Suprapubic skin (tissue), 4 donors: Measurements from ENCODE around the gene C9orf85. TPM values are rescaled to one million over a fixed set of nuclear protein-coding genes. Genes with fewer than 3 reads are reported as not detected.
"Not testable (repeated sequence)": the region's sequence is repeated elsewhere in the genome, so short reads cannot be mapped to it uniquely, and the experiment has no call there.

ENCODE experiments used
- DNase-seq, 2 donors: peaks; one replicate each; pipeline ENCODE4 v3.0.0-alpha.2; 2019; ENCODE audit warnings: low spot score in 2 of 2
- H3K27ac ChIP-seq: fragments of 200-600 bp; sonication (generic); one replicate; pipeline ENCODE4 v1.5.1; 2019
- H3K27me3 ChIP-seq: fragments of 200-600 bp; sonication (generic); one replicate; pipeline ENCODE4 v1.5.1; 2019
- H3K36me3 ChIP-seq: fragments of 200-600 bp; sonication (generic); one replicate; pipeline ENCODE4 v1.5.1; 2019
- H3K4me1 ChIP-seq: fragments of 200-600 bp; sonication (generic); one replicate; pipeline ENCODE4 v1.5.1; 2019
- H3K4me3 ChIP-seq: fragments of 200-600 bp; sonication (generic); one replicate; pipeline ENCODE4 v1.5.1; 2019; ENCODE audit warnings: mild to moderate bottlenecking
- H3K9me3 ChIP-seq: fragments of 200-600 bp; sonication (generic); one replicate; pipeline ENCODE4 v1.5.1; 2019
- EP300 ChIP-seq: sonication (generic); formaldehyde crosslinking; IDR thresholded peaks from one replicate; pipeline ENCODE4 v1.6.1; 2017; ENCODE audit warnings: antibody characterized with exemption
- POLR2A ChIP-seq, 2 donors: fragments of 450-650 bp; IDR thresholded peaks; one replicate each; pipeline ENCODE4 v1.6.1; 2017; ENCODE audit warnings: antibody characterized with exemption in 2 of 2, mild to moderate bottlenecking in 2 of 2, moderate library complexity in 2 of 2
- POLR2AphosphoS5 ChIP-seq, 3 donors: sonication (generic); formaldehyde crosslinking; IDR thresholded peaks; one replicate each; pipeline ENCODE4 v1.6.1; 2017; ENCODE audit warnings: antibody characterized with exemption in 3 of 3
- WGBS: methylation state at CpG from one replicate; pipeline ENCODE4 v1.1.5; 2018; 5-methylcytosine and 5-hydroxymethylcytosine counted together
- total RNA-seq, 4 donors: library from RNA; depleted of rRNA; stranded (reverse); fragments of >200 nt; gene quantifications; one replicate each; pipeline ENCODE4 v1.1.0, GENCODE V29; 2016
- TF ChIP-seq, protein P1 (sequence below), 2 donors: fragments of 200-600 bp in 1 of 2; fragments of 450-650 bp in 1 of 2; sonication (generic) in 1 of 2; IDR thresholded peaks; one replicate each; pipeline ENCODE4 v1.5.1; 2016 to 2019; ENCODE audit warnings: antibody characterized with exemption in 2 of 2, mild to moderate bottlenecking in 1 of 2, moderate library complexity in 1 of 2

Gene C9orf85
- total RNA-seq, 4 donors from 2014 or later: 13.1 to 18.9 (median 16.4) TPM

DNA sequence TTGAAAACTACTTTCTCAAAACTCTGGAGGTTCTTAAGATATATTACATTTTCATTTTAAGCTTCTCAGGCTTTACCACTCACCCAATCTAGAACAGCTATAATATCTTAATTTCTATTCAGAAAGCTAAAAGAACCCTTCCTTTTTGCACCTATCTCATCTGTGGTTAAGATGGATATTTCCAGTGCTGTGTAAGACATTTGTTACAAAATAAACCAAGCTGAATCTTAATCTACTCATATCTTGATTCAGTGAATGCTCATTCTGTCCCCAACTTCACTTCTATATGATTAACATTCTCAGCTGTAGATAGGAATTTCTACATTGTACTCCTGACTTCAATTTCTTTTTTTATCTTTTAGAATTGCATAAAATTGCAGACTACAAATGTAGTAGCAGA, 15.5 kb upstream of the C9orf85 start:
- TF ChIP-seq, protein P1, sequence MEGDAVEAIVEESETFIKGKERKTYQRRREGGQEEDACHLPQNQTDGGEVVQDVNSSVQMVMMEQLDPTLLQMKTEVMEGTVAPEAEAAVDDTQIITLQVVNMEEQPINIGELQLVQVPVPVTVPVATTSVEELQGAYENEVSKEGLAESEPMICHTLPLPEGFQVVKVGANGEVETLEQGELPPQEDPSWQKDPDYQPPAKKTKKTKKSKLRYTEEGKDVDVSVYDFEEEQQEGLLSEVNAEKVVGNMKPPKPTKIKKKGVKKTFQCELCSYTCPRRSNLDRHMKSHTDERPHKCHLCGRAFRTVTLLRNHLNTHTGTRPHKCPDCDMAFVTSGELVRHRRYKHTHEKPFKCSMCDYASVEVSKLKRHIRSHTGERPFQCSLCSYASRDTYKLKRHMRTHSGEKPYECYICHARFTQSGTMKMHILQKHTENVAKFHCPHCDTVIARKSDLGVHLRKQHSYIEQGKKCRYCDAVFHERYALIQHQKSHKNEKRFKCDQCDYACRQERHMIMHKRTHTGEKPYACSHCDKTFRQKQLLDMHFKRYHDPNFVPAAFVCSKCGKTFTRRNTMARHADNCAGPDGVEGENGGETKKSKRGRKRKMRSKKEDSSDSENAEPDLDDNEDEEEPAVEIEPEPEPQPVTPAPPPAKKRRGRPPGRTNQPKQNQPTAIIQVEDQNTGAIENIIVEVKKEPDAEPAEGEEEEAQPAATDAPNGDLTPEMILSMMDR (IDR thresholded peaks at IDR 0.05): no peak
- TF ChIP-seq POLR2AphosphoS5 (IDR thresholded peaks at IDR 0.05) (no peak), POLR2A (IDR thresholded peaks at IDR 0.05) (no peak), EP300 (no peak)
- Histone ChIP-seq H3K27ac (no peak overlapping the region), H3K4me3 (no peak overlapping the region), H3K9me3 (no peaks in the 10 kb centered on the region), H3K36me3 (no peaks in the 10 kb centered on the region), H3K27me3 (no peaks in the 10 kb centered on the region), H3K4me1 (peaks cover 27% of the 10 kb centered on the region)
- DNase-seq: no peak

DNA sequence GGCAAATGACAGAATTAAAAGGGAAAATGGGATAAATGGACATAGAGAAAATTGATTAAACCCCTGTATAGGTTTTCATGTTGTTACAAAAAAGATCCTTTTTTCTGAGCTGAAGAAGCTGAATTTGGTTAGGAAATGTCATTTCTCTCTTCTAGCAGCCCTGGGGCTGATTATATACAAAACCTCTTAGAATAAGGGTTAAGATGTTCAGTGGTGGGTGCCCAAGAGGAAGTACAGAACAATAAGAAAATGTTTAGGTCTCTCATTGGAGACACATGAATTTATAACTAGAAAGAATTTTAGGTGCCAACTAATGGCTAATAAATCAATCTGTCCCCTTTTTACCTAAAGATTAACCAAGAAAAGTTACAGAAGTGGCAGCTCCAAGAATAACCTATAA, 14.7 kb upstream of the C9orf85 start:
- no peaks in the 10 kb centered on the region for H3K27me3 ChIP-seq
- H3K36me3 ChIP-seq: no peaks in the 10 kb centered on the region
- TF ChIP-seq, protein P1 (IDR thresholded peaks at IDR 0.05): no peak
- TF ChIP-seq POLR2A (IDR thresholded peaks at IDR 0.05): no peak
- no peak for TF ChIP-seq POLR2AphosphoS5 (IDR thresholded peaks at IDR 0.05)
- no peak for TF ChIP-seq EP300
- no peak for DNase-seq
- H3K27ac ChIP-seq: no peak overlapping the region
- H3K4me1 ChIP-seq: peaks cover 27% of the 10 kb centered on the region
- no peak overlapping the region for H3K4me3 ChIP-seq
- H3K9me3 ChIP-seq: no peaks in the 10 kb centered on the region

DNA sequence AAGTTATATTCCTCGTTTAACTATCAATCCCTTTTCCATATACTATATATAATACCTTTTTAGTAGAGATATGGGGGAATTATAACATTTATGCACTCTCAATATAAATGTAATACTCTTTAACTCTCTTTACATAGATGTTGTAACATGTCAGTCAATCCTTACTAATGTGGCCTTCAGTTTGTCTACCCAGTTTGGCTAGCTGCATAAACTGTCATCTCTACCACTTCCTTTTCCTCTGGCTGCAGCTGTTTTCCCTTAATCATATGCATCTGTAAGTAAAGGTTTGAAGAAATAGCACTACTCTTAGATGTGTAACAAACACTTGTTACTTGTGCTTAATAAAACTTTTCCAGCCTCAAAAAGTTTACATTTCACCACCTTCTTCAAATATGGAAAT, 13.9 kb upstream of the C9orf85 start:
- no peak for DNase-seq
- Histone ChIP-seq H3K27ac (no peak overlapping the region), H3K36me3 (no peaks in the 10 kb centered on the region), H3K4me3 (no peak overlapping the region), H3K9me3 (no peaks in the 10 kb centered on the region), H3K27me3 (no peaks in the 10 kb centered on the region), H3K4me1 (peaks cover 28% of the 10 kb centered on the region)
- WGBS: 74% methylated on average over 1 of the region's 1 CpG
- TF ChIP-seq EP300 (no peak), POLR2AphosphoS5 (IDR thresholded peaks at IDR 0.05) (no peak), POLR2A (IDR thresholded peaks at IDR 0.05) (no peak)
- TF ChIP-seq, protein P1 (IDR thresholded peaks at IDR 0.05): no peak

DNA sequence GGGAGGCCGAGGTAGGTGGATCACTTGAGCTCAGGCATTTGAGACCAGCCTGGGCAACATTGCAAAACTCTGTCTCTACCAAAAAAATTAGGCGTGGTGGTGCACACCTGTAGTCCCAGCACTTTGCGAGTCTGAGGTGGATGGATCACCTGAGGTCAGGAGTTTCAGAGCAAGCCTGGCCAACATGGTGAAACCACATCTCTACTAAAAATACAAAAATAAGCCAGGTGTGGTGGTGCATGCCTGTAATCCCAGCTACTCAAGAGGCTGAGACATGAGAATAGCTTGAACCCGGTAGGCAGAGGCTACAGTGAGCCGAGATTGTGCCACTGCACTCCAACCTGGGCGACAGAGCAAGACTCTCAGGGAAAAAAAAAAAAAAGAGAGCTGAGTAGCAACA, 12.7 kb upstream of the C9orf85 start:
- 92% methylated on average over 6 of the region's 6 CpGs for WGBS
- H3K4me1 ChIP-seq: peaks cover 30% of the 10 kb centered on the region
- not testable (repeated sequence) for DNase-seq, H3K36me3 ChIP-seq, H3K9me3 ChIP-seq, H3K27ac ChIP-seq, H3K27me3 ChIP-seq, H3K4me3 ChIP-seq

DNA sequence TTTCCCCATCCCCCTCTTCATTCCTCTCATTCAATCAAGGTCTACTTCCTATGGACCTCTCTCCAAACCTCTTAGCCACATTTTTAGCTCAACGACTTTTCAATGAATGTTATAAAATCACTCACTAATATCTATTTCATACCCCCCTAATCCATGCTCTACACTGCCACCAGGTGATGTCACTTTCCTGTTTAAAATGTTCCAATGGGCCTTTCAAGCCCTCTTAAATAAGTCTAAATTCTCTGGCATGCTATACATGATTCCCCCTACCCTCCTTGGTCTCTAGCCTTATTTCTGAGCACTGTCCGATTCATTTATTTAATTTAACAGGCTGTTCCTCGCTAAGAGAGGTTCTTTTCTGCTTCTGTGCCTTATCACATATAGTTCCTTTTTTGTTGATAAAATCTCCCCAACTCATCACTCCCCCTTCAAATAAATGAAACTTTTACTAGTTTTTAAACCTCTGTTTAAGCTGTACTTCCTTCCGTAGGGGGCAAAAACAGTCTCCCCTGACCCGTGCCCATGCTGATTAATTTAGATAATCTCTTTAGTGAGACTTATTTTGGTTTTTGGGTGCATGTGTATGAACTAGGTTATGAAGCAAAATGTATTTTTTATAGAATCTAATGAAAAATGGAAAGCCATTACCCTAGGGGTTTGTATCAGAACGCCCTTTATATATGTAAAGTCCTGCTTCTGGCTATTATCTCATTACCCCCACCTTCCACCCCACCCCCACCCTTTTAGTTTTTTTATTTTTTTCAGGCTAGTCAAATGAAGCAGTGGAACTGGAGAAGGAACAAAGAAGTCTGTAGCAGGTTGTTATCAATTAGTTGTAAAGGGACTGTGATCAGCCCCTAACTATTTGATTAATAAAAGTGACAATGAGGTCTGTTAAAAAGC, 9.5 kb upstream of the C9orf85 start:
- Histone ChIP-seq H3K9me3 (no peaks in the 10 kb centered on the region), H3K4me3 (no peak overlapping the region), H3K4me1 (peaks cover 15% of the 10 kb centered on the region), H3K27me3 (no peaks in the 10 kb centered on the region), H3K27ac (no peak overlapping the region), H3K36me3 (no peaks in the 10 kb centered on the region)
- TF ChIP-seq POLR2A (IDR thresholded peaks at IDR 0.05) (no peak), EP300 (no peak), POLR2AphosphoS5 (IDR thresholded peaks at IDR 0.05) (no peak)
- TF ChIP-seq, protein P1 (IDR thresholded peaks at IDR 0.05): no peak
- 72% methylated on average over 6 of the region's 6 CpGs for WGBS
- no peak for DNase-seq
